ENCODE data around the gene SLC22A14. TPM values are rescaled to one million over a fixed set of nuclear protein-coding genes. Genes with fewer than 3 reads are reported as not detected.

Gene SLC22A14
- total RNA-seq, 1 experiment from 2014 or later: 0.26 TPM

DNA sequence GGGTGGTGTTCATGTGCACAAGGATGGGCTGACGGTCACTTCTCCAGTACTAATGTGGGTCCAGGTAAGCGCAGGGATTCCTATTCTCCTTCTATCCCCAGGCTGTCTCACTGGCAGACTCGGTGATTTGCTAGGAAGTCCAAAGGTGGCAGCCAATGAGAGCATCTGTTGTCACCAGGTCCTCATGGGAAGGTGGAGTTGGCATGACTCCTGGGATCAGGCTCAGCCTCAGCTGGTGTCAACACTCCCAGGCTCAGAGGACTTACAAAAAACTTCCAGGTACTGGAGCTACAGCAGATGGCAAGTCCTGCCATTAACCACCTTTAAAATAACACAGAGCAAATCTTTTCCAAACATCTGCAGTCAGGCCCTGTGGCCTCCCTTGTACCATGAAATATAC lies 78.3 kb downstream of the SLC22A14 start:
- intact Hi-C loops (cut with micrococcal nuclease; ENCODE audit: unreplicated experiment): no loop called here
- CTCF ChIA-PET: no interaction called here
- POLR2A ChIA-PET (ENCODE audit: low non-redundant PET): no interaction called here

DNA sequence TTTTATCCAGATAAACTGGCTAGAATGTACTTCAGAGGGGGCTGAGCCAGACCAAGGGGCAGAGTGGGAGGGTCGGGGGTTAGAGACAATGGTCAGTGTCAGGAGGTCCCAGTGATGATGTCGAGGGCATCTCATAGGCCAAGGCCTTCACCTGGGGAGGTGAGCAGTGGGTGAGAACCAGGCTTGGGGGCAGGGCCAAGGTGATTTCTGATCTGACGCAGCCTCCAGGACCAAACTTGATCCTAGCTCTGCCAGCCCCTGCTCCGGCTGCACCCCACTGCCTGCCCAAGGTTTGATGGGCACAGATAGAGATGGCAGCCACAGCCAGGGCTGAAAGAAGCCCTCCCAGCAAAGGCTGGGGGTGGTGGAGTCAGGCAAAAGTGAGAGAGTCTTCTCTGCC lies 79.4 kb downstream of the SLC22A14 start:
- BruUV-seq (replicated peaks): no TSS peak
- intact Hi-C loops (cut with micrococcal nuclease; ENCODE audit: unreplicated experiment): no loop called here
- ChIA-PET CTCF (no interaction called here), POLR2A (ENCODE audit: low non-redundant PET) (no interaction called here)
- Histone ChIP-seq H3K27ac (ENCODE audit: low read depth, low read length, poor library complexity, severe bottlenecking) (no peak overlapping the region), H3K27me3 (replicated peaks; ENCODE audit: insufficient read depth, low read depth, low read length, poor library complexity) (no peaks in the 10 kb centered on the region), H3K9me3 (ENCODE audit: low read depth, low read length, poor library complexity, severe bottlenecking) (no peaks in the 10 kb centered on the region), H3K4me1 (ENCODE audit: insufficient read depth, low read length, poor library complexity, severe bottlenecking) (no peaks in the 10 kb centered on the region), H3K36me3 (ENCODE audit: insufficient read depth, low read length, poor library complexity, severe bottlenecking) (no peaks in the 10 kb centered on the region), H3K4me3 (ENCODE audit: low read depth, low read length, poor library complexity, severe bottlenecking) (no peak overlapping the region)
- TF ChIP-seq EZH2 (IDR thresholded peaks at IDR 0.05; ENCODE audit: borderline replicate concordance, low read depth, low read length, poor library complexity, severe bottlenecking): no peak
- DNase-seq (ENCODE audit: low spot score): no peak

More for the DNA sequence above, 78.3 kb downstream of the SLC22A14 start:
- no peak for DNase-seq (ENCODE audit: low spot score)
- no peaks in the 10 kb centered on the region for H3K27me3 ChIP-seq (replicated peaks; ENCODE audit: insufficient read depth, low read depth, low read length, poor library complexity)
- no peaks in the 10 kb centered on the region for H3K36me3 ChIP-seq (ENCODE audit: insufficient read depth, low read length, poor library complexity, severe bottlenecking)
- H3K4me3 ChIP-seq (ENCODE audit: low read depth, low read length, poor library complexity, severe bottlenecking): no peak overlapping the region
- no TSS peak for BruUV-seq (replicated peaks)
- H3K27ac ChIP-seq (ENCODE audit: low read depth, low read length, poor library complexity, severe bottlenecking): no peak overlapping the region
- H3K4me1 ChIP-seq (ENCODE audit: insufficient read depth, low read length, poor library complexity, severe bottlenecking): no peaks in the 10 kb centered on the region
- TF ChIP-seq, protein P1, sequence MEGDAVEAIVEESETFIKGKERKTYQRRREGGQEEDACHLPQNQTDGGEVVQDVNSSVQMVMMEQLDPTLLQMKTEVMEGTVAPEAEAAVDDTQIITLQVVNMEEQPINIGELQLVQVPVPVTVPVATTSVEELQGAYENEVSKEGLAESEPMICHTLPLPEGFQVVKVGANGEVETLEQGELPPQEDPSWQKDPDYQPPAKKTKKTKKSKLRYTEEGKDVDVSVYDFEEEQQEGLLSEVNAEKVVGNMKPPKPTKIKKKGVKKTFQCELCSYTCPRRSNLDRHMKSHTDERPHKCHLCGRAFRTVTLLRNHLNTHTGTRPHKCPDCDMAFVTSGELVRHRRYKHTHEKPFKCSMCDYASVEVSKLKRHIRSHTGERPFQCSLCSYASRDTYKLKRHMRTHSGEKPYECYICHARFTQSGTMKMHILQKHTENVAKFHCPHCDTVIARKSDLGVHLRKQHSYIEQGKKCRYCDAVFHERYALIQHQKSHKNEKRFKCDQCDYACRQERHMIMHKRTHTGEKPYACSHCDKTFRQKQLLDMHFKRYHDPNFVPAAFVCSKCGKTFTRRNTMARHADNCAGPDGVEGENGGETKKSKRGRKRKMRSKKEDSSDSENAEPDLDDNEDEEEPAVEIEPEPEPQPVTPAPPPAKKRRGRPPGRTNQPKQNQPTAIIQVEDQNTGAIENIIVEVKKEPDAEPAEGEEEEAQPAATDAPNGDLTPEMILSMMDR (conservative IDR thresholded peaks at IDR 0.05; ENCODE audit: low read depth, low read length): no peak
- no peaks in the 10 kb centered on the region for H3K9me3 ChIP-seq (ENCODE audit: low read depth, low read length, poor library complexity, severe bottlenecking)

DNA sequence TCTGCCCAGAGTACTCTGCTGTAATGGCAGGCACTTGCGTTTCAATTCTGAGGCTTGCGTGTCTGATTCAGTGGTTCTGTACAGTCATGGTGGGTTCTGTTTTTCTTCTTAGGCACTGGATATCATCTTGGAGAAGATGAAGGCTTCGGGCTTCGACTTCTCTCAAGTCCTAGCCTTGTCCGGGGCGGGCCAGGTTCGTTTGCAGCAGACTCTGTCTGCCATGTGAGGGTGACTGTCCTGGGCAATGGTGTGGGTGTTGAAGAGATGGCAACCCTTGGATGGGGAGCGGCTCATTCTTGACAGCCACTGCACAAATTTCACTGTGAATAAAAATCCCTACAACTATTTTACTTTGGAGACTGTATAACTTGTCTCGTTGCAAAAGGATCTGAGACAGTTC lies 80.7 kb downstream of the SLC22A14 start:
- H3K27me3 ChIP-seq (replicated peaks; ENCODE audit: insufficient read depth, low read depth, low read length, poor library complexity): no peaks in the 10 kb centered on the region
- intact Hi-C loops (cut with micrococcal nuclease; ENCODE audit: unreplicated experiment): no loop called here
- no peak for DNase-seq (ENCODE audit: low spot score)
- H3K4me1 ChIP-seq (ENCODE audit: insufficient read depth, low read length, poor library complexity, severe bottlenecking): no peaks in the 10 kb centered on the region
- CTCF ChIA-PET: no interaction called here
- no peaks in the 10 kb centered on the region for H3K9me3 ChIP-seq (ENCODE audit: low read depth, low read length, poor library complexity, severe bottlenecking)
- H3K27ac ChIP-seq (ENCODE audit: low read depth, low read length, poor library complexity, severe bottlenecking): no peak overlapping the region
- H3K4me3 ChIP-seq (ENCODE audit: low read depth, low read length, poor library complexity, severe bottlenecking): no peak overlapping the region
- no peaks in the 10 kb centered on the region for H3K36me3 ChIP-seq (ENCODE audit: insufficient read depth, low read length, poor library complexity, severe bottlenecking)
- TF ChIP-seq EZH2 (IDR thresholded peaks at IDR 0.05; ENCODE audit: borderline replicate concordance, low read depth, low read length, poor library complexity, severe bottlenecking): no peak
- TF ChIP-seq, protein P1 (conservative IDR thresholded peaks at IDR 0.05; ENCODE audit: low read depth, low read length): no peak
- POLR2A ChIA-PET (ENCODE audit: low non-redundant PET): no interaction called here
- no TSS peak for BruUV-seq (replicated peaks)

DNA sequence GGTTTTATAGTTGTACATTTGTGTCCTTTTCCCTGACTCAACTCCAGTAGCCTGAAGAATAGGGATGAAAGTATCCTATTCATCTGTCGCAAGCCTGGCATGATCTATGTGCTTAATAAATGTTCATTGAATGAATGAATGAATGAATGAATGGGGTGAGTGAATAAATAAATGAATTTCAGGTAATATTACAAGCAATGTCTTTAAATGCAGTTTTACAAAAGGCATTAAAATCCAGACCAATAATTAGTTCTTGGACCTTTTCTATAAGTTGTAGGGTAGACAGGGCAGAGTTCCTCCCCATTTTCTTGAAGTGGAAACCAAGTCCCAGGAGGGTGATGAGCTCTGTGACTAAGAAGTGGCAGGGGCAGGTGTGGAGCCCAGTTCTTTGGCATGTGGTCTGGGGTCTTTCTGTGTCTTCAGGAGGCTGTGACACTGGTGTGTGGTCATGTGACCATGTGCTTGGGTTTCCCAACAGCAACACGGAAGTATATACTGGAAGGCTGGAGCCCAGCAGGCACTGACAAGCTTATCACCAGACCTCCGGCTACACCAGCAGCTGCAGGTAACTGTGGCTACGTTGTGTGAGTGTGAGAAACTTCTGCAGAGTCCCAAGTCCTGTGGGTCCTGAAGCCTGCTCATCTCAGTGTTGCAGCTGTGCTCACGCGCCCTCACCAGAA lies 82.8 kb downstream of the SLC22A14 start:
- intact Hi-C loops (cut with micrococcal nuclease; ENCODE audit: unreplicated experiment): no loop called here
- H3K36me3 ChIP-seq (ENCODE audit: insufficient read depth, low read length, poor library complexity, severe bottlenecking): no peaks in the 10 kb centered on the region
- H3K27ac ChIP-seq (ENCODE audit: low read depth, low read length, poor library complexity, severe bottlenecking): no peak overlapping the region
- no TSS peak for BruUV-seq (replicated peaks)
- TF ChIP-seq, protein P1 (conservative IDR thresholded peaks at IDR 0.05; ENCODE audit: low read depth, low read length): no peak
- TF ChIP-seq EZH2 (IDR thresholded peaks at IDR 0.05; ENCODE audit: borderline replicate concordance, low read depth, low read length, poor library complexity, severe bottlenecking): no peak
- H3K9me3 ChIP-seq (ENCODE audit: low read depth, low read length, poor library complexity, severe bottlenecking): no peaks in the 10 kb centered on the region
- H3K27me3 ChIP-seq (replicated peaks; ENCODE audit: insufficient read depth, low read depth, low read length, poor library complexity): no peaks in the 10 kb centered on the region
- no peaks in the 10 kb centered on the region for H3K4me1 ChIP-seq (ENCODE audit: insufficient read depth, low read length, poor library complexity, severe bottlenecking)
- no peak for DNase-seq (ENCODE audit: low spot score)
- CTCF ChIA-PET: no interaction called here
- POLR2A ChIA-PET (ENCODE audit: low non-redundant PET): no interaction called here
- H3K4me3 ChIP-seq (ENCODE audit: low read depth, low read length, poor library complexity, severe bottlenecking): no peak overlapping the region

Data from A673 (cell line).